Activated T-cell treated with anti-CD3 and anti-CD28 coated beads, Interleukin-2, amount 50 U/mL, for 48 hours (primary cell): Measurements from ENCODE around the gene LMNA.
"Not testable (repeated sequence)": the region's sequence is repeated elsewhere in the genome, so short reads cannot be mapped to it uniquely, and the experiment has no call there.

Source experiments
- DNase-seq, 2 experiments: peaks; one replicate each; pipeline ENCODE4 v3.0.0-alpha.2; 2020

The LMNA gene

DNA sequence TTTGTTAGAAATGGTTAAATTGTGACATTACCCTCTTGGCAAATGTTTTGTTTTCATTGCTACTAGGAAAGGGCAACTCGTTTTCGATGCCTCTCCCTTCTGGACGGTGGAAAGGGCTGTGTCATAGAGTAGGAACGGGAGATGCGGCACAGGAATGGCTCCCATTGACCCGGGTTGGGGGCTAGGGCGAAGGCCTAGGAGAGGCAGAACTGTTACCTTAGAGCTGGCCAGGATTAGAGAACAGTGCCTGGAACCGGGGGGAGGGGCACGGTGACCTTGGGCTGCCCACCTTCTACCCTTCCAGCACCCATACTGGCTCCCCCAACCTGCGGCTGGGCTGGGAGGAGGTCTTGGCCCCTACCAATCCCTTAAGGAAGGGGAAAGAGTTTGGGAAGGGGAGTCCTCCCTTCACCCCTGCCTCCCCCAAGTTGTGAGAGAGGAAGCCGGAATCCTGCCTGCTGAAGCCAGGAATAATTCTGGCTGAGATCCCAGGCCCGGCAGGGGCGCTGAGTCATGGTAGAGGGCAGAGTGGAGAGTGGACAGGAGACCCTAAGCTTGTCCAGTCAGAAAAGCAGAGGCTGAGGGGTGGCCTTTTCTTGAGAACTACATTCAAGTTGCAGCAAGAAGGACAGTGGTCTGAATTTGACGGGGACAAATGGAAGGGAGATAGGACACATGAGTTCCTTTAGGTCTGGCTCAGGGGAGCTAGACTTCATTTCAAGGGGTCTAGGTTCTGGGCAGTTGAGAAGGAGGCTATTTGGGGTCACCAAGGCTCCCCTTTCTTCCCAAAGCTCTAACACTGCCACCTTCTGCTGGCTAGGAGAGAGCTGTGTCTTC, 8.2 kb downstream of the LMNA start:
- no peak for DNase-seq

DNA sequence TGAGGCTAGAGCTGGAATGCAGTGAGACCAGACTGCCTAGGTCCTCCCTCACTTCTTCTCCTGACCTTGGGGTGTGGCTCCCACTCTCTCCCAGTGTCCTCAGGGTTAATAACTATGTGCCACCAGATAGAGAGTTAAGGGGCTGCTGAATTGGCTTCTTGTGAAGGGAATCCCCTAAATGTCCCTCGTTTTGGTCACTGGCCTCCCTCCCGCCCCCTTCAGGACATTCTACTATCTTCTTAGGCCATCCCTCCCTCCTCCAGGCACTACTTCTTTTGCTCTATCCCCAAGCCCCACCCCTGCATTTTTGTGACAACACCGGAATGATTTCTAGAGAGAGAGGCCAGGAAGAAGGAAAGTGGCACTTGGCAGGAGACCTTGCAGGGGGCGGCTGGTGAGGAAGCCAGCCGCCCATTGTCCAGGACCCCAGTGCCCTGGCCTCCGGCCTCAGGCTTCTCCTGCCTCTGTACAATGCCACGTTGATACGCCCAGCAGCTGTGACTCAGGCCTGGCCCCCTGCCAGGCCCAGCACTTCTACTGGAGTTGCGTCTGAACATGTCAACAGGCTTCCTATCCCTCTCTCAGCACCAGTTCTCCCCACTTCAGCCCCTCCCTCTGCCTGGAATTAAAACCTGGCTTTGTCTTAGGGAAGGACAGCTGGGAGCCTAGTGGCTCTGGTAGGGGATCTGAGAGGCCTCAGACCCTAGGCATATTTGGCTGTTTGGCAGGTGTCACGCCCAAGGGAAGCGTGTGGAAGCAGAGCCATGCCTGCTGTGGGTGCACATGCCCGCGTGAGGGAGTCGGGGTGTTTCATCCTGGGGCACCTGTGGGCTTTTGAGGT, 9.1 kb downstream of the LMNA start:
- DNase-seq, result peak; percentile 79 to 83

DNA sequence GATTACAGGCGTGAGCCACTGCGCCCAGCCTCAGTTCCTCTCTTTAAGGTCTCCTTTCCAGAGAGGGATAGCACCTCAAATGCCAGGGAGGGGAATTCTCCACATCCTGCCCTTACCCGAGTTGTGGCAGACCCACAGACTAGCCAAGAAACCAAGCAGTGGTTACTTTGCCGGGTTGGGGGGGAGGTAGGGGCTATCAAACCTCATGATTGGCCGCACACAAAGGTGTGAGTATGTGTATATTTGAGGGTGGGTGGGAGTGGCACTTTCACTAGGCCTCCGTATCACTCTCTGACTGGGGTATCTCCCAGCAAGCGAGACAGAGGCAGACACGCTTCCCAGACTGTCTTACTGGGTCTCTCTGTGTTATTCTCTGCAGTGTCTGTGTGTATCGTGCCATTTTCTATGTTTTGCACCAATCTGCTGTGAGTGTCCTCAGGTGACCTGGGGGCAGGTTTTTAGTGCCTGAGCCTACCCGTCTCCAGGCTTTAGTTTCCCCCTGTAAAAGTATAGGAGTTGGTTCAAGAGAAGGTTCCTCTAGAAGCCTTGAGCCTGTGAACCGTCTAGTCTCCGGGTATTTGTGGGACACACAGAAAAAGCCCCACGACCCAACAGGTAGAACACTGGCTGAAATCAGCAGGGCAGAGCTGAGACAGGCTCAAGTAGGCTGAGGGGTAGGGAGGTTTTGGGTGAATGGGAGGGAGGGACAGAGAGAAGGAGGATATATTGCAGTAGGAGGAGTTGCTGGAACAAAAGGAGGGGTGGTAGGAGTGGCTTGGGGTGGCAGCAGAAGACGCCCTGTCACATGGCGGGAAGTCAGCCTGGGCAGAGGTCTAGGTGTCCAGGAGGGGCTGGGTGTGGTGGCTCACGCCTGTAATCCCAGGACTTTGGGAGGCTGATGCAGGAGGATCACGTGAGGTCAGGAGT, 10.3 kb downstream of the LMNA start:
- peak; percentile 38 to 52 for DNase-seq

DNA sequence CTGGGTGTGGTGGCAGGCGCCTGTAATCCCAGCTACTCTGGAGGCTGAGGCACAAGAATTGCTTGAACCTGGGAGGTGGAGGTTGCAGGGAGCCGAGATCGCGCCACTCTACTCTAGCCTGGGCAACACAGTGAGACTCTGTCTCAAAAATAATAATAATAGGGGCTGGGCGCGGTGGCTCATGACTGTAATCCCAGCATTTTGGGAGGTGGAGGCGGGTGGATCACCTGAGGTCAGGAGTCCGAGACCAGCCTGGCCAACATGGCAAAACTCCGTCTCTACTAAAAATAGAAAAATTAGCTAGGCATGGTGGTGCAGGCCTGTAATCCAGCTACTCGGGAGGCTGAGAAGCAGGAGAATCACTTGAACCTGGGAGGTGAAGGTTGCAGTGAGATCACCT, 11.0 kb downstream of the LMNA start:
- DNase-seq, result not testable (repeated sequence)

DNA sequence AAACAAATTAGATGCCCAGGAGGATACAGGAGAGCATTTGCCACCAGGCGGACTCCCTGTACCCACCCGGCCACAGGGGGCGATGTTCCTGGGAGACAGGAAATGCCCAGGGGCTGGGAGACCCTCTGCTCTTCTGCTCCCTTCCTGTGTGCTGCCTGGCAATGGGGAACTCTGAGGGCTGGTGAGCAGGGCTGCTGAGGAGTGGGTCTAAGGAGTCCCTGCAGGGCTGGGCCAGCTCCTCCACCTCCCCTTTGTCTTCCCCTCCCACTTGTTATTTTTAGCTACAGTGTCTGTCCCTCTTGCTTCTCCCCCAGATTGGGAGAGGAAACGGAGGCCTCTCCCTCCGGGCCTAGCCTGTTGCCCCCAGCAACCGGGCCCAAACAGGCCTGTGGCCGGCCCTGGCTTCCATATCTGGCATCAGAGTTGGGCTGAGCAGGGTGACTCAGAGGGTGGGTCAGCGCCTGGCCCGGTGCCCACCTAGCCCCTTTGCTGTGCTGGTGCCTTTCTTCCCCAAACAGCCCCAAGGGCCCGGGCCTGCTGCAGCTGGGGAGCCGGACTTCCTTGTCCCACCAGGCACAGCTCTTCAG, 11.6 kb downstream of the LMNA start:
- peak; percentile 75 to 77 for DNase-seq

DNA sequence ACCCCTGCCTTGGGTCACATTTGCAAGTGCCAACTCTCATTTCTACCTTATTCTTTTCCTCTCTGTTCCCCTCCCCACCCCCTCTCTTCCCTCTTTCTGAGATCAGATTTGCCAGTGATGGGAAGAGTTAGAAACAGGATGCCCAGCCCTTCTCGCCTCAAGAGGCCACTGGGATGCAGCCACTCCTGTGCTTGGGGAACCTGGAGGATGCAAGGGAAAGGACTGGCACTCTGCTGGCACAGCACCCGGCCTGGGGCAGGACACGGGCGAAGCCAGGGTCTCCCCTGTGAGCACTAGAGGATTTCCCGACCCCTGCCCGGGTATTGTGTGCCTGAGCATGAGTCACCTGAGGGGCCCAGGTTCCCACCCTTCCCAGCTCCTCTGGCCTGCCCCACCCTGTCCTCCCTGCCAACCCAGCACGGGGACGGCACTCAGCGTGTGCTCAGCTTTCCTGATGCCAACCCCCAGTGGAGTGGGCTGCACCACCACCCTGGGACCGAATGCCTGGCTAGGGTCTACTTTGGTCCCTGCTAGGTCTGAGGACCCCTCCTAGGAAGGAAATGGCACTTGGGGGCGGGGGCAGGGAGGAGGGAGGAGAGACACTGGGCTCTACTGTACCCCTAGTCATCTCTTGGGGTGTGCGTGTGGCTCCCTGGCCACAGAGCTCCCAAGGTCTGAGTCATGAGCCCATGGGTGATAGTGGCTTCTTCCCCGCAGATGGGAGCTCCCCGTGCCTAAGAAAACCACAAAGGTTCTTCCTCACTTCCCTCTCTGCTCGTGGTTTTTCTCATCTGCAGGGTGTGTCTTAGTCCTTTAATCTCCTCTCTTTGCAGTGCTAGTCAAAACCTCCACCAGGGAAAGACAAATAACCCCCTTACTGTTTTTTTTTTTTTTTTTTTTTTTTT, 12.4 kb downstream of the LMNA start:
- DNase-seq, result peak; percentile 88 to 90

- DNase-seq, result no peak
Measured at GRCh38 chr1:156128308-156128653, 13.8 kb downstream of the LMNA start.

GRCh38 chr1:156128654-156129597, 14.4 kb downstream of the LMNA start:
- DNase-seq, result no peak

GRCh38 chr1:156129687-156130577, 15.4 kb downstream of the LMNA start:
- DNase-seq, result peak; percentile 91 to 92

DNA sequence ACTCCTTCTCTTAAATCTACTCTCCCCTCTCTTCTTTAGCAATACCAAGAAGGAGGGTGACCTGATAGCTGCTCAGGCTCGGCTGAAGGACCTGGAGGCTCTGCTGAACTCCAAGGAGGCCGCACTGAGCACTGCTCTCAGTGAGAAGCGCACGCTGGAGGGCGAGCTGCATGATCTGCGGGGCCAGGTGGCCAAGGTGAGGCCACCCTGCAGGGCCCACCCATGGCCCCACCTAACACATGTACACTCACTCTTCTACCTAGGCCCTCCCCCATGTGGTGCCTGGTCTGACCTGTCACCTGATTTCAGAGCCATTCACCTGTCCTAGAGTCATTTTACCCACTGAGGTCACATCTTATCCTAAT, 16.0 kb downstream of the LMNA start:
- no peak for DNase-seq

DNA sequence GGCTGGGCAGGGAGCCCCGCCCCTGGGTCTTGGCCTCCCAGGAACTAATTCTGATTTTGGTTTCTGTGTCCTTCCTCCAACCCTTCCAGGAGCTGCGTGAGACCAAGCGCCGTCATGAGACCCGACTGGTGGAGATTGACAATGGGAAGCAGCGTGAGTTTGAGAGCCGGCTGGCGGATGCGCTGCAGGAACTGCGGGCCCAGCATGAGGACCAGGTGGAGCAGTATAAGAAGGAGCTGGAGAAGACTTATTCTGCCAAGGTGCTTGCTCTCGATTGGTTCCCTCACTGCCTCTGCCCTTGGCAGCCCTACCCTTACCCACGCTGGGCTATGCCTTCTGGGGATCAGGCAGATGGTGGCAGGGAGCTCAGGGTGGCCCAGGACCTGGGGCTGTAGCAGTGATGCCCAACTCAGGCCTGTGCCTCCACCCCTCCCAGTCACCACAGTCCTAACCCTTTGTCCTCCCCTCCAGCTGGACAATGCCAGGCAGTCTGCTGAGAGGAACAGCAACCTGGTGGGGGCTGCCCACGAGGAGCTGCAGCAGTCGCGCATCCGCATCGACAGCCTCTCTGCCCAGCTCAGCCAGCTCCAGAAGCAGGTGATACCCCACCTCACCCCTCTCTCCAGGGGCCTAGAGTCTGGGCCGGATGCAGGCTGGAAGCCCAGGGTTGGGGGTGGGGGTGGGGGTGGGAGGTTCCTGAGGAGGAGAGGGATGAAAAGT, 20.4 kb downstream of the LMNA start:
- no peak for DNase-seq

- DNase-seq, result no peak
Measured at GRCh38 chr1:156135930-156136871, 21.7 kb downstream of the LMNA start.

- no peak for DNase-seq
Measured at GRCh38 chr1:156136970-156137483, 22.5 kb downstream of the LMNA start.

- DNase-seq, result no peak
Measured at GRCh38 chr1:156138458-156138867, 24.0 kb downstream of the LMNA start.

GRCh38 chr1:156140879-156141707, 26.6 kb downstream of the LMNA start:
- DNase-seq, result peak; percentile 73 to 75
